ENCODE results near the gene MYH10.
A peak's percentile ranks its signal among the peaks of the same experiment; 100 is the strongest.

The MYH10 gene

DNA sequence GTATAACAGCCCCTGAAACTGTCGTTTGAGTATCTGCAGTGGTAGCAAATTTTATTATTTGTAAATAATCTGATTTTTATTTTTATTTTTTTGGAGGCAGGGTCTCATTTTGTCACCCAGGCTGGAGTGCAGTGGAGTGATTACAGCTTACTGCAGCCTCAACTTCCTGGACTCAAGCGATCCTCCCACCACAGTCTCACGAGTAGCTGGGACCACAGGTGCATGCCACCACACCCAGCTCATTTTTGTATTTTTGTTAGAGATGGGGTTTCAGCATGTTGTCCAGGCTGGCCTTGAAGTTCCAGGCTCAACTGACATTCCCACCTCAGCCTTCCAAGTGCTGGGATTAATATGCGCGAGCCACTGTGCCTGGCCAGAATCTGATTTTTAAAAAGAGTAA is 192.1 kb downstream of the MYH10 start:
- DNase-seq = no peak

DNA sequence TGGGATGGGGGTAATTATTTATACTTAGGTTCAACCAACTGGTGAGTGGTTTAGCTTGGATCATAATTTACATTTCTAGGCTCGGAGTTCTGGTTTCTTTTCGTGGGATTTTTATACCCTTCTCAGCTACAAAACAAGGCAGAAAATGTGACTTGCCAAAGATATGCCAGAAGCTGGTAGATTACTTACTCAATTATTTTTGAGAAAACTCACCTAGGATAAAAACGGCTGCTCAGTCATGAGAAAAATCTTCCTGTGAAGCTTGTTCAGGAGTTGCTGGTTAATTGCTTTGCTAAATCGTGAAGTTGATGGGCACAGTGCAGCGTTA is 193.7 kb downstream of the MYH10 start:
- no peak for DNase-seq

DNA sequence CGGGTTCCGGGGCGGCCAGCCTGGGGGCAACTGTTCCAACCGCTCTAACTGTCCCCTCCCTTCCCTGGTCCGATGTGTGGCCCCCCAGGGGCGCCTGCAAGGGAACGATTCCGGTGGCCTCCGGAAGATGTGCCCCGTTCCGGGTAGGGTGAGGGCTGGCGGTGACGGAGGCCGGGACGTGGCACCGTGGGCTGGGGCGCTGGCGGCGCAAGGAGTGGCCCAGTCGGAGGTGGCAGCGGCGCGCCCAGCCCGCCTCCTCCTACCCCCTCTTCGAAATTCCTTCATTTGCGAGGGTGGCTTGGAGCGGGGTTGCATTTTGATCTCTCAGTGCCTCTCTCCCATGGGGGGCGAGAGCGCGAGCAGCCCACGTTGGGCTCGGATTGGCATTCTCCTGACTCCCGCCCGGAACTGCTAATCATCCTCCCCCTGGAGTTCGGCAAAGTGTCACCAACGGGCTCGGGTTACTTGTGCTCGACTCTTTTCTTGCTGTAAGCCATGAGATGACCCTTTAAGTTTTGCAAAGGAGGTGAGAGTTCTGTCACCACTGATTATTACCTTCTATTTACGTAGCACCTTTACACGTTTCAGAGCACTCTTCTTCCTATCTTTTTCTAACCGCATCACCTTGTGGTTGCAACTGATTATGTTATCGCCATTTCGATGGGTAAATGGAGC is 194.2 kb downstream of the MYH10 start:
- peak; percentile 50 to 58 for DNase-seq

DNA sequence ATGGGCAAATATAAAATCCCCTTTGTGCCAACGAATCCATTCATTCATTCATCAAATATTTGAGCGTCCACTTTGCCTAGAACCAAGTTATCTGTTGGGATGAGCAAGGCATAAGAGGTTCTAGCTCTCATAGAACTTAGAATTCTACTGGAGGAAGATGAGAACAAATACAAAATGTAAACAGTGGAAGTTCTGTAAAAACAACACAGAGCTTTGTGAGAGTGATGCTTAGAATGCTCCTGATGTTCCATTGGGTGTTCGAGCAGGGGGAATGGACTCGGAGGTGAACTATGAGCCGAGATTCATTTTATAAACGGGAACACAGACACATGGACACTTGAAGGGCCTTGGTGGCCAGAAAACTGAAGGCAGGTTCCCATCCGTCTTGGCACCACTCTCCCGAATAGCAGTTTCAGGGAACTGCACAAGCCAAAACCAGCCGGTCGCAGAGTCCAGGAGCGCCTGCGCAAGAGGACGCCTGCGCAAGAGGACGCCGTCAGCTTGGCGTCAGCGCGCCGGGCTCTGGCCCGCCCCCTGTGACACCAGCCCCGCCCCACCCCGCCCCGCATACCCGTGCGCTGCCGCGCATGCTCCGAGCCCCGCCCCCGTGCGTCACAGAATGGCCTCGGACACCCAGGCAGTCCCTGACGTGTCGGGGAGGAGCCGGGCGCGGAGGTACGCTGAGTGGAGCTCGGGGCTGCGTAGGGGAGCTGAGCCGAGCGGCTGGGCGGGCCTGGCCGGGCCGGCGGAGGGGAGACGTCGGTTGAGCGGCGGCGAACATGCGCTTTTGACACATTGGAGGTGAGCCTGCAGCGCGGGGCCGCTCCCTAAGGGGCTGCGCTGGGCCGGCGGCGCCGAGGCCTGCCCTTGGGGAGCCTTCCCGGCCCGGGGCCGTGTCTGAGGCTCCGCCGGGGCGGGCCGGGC is 195.0 kb downstream of the MYH10 start, which contains the start of gene NDEL1:
NDEL1 (plus strand) TSS at position 640 of the 924 bp plus-strand sequence. CDS start 8,388 bp downstream, outside the sequence.
- peak; percentile 99 for DNase-seq

DNA sequence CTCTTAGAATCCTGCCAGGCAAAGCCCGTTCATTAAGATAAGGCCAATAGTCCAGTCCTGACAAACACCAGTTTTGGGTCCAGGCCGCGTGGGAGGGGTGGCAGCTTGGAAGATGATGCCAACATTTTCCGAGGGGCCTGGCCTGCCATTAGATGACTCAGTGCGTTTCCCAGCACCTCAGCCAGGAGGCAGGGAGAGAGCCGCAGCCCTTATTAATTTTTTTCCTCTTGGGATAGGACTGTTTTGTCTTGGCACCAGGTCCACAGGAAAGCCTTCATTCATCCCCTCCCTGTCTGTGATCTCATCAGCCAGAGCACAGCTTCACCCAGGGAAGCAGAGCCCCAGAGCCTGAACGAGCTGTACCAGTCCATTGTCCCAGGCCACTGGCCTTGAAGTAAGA is 199.6 kb downstream of the MYH10 start:
- no peak for DNase-seq

DNA sequence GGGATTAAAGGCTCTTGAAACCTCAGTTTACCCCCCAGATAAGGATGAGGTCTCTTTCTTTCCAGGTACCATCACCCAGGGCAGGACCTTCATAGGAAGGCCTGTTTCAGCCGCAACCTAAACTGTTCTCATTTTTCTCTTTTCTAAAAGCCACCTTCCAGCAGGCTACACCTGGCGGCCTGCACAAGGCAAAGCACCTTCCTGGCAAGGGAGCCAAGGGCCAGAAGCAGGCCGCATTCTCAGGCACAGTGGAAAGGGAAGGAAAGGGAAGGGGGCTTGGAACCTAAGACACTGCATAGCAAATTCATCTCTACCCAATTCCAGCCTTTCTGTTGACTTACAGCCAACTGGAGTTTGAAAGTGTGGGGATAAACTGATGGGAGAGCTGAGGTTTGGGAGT is 203.7 kb downstream of the MYH10 start:
- DNase-seq = no peak

DNA sequence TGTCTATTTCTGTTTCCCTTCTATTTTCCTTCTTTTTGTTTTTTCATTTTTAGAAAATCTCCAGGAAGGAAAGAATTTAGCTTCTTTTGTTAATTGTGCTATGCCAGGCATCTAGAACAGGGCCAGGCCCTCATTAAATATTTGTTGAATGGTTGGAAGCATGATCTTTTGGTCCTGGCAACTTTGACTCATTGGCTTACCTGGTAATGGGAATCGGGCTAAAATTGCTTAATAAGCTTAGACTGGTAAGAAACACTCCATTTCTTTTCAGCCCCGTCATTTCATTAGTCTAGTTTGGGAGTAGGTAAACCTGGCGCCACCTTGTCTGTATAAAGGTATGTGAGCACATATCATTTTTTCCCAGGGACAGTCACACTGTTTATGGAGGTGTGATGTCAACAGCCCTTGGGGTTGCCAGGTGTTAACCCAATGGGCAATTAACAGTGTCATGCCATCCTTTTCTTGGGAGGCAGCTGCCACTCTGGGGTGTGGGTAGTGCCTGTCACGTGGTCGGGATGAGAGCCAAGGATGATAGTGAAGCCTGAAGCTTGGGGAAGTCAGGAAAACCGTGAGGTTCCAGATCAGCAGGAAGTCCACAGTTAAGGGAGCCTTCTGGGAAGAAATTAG is 204.3 kb downstream of the MYH10 start:
- no peak for DNase-seq

Data from activated CD4-positive, alpha-beta T cell treated with anti-CD3 and anti-CD28 coated beads for 4 hours (primary cell).